ENCODE data around the gene NUDT5. TPM values are rescaled to one million over a fixed set of nuclear protein-coding genes. Genes with fewer than 3 reads are reported as not detected.

The NUDT5 gene
- 10 to 100 TPM; 12.5 to 38.9 (median 17.8) TPM for total RNA-seq

GRCh38 chr10:12195603-12196506 is at the start of gene NUDT5, which contains the start of gene CDC123:
TSS of gene NUDT5 (minus strand) at chr10:12195891. CDS start at chr10:12186291, 9,600 bp downstream.
TSS of gene CDC123 (plus strand) at chr10:12196188. CDS start at chr10:12196246, 58 bp downstream.
- Histone ChIP-seq H3K4me3 (peak within 1 kb of the TSS; percentile 47 to 84 (median 76)), H3K36me3 (peaks cover 0 to 8% (median 0%) of the 10 kb centered on the region in 4 donors), H3K27ac (peak within 1 kb of the TSS; percentile 83 to 96 (median 92)), H3K27me3 (no peaks in the 10 kb centered on the region), H3K9me3 (no peaks in the 10 kb centered on the region), H3K4me1 (peaks cover 13 to 32% (median 21%) of the 10 kb centered on the region in 4 donors)
- 1% methylated on average over 49 of the region's 62 CpGs; no CpG with 5 or more reads in 1 of the 2 donors for WGBS, 2 donors (ENCODE audit: low coverage in 1 of 2)
- peak; percentile 89 for DNase-seq
- intact Hi-C loops (cut with DNase I; ENCODE audit: low total_unique reads) (no loop called here), in situ Hi-C loops (cut with MboI; ENCODE audit: low pct_ligation_motif_present in 1 of 4, low pct_unique_long_range_greater_than_20kb in 1 of 4, low sequenced_read_pairs in 3 of 4) (no loop called here)
- TF ChIP-seq POLR2A (IDR thresholded peaks at IDR 0.05) (peak; percentile 63), EP300 (IDR thresholded peaks at IDR 0.05; ENCODE audit: low read depth) (no peak), POLR2AphosphoS5 (IDR thresholded peaks at IDR 0.05) (peak; percentile 60 to 72 (median 63)), CTCF (IDR thresholded peaks at IDR 0.05) (peak in 2 of 5 experiments; percentile 17 to 31)

GRCh38 chr10:12243864-12244620 is 48.4 kb upstream of the NUDT5 start:
- Histone ChIP-seq H3K4me3 (no peak overlapping the region), H3K4me1 (peaks cover 0 to 18% (median 8%) of the 10 kb centered on the region in 4 donors), H3K36me3 (peaks cover 0 to 28% (median 10%) of the 10 kb centered on the region in 4 donors), H3K27me3 (no peaks in the 10 kb centered on the region), H3K27ac (no peak overlapping the region), H3K9me3 (no peaks in the 10 kb centered on the region)
- no peak for DNase-seq
- in situ Hi-C loops (cut with MboI; ENCODE audit: low pct_ligation_motif_present in 1 of 4, low pct_unique_long_range_greater_than_20kb in 1 of 4, low sequenced_read_pairs in 3 of 4) = no loop called here
- TF ChIP-seq POLR2A (IDR thresholded peaks at IDR 0.05) = no peak
- TF ChIP-seq EP300 (IDR thresholded peaks at IDR 0.05; ENCODE audit: low read depth) = no peak
- TF ChIP-seq CTCF (IDR thresholded peaks at IDR 0.05) = no peak
- TF ChIP-seq POLR2AphosphoS5 (IDR thresholded peaks at IDR 0.05) = no peak
- intact Hi-C loops (cut with DNase I; ENCODE audit: low total_unique reads) = no loop called here
- 88 to 90% methylated on average over 15 to 18 of the region's 18 CpGs for WGBS, 2 donors (ENCODE audit: low coverage in 1 of 2)

- in situ Hi-C loops (cut with MboI; ENCODE audit: low pct_ligation_motif_present in 1 of 4, low pct_unique_long_range_greater_than_20kb in 1 of 4, low sequenced_read_pairs in 3 of 4) (no loop called here), intact Hi-C loops (cut with DNase I; ENCODE audit: low total_unique reads) (no loop called here)
- no peak overlapping the region for H3K4me3 ChIP-seq
- H3K27me3 ChIP-seq = no peaks in the 10 kb centered on the region
- 67 to 100% methylated on average over 1 to 19 of the region's 19 CpGs for WGBS, 2 donors (ENCODE audit: low coverage in 1 of 2)
- H3K27ac ChIP-seq = peak overlapping the region in 2 of 4 donors; percentile 17 to 33
- no peak for DNase-seq
- H3K9me3 ChIP-seq = no peaks in the 10 kb centered on the region
- TF ChIP-seq EP300 (IDR thresholded peaks at IDR 0.05; ENCODE audit: low read depth) (no peak), POLR2AphosphoS5 (IDR thresholded peaks at IDR 0.05) (no peak), POLR2A (IDR thresholded peaks at IDR 0.05) (no peak), CTCF (IDR thresholded peaks at IDR 0.05) (no peak)
- H3K36me3 ChIP-seq = peaks cover 0 to 32% (median 11%) of the 10 kb centered on the region in 4 donors
- H3K4me1 ChIP-seq = peaks cover 0 to 18% (median 8%) of the 10 kb centered on the region in 4 donors
Measured at GRCh38 chr10:12241810-12242529, 46.3 kb upstream of the NUDT5 start.
